Kidney epithelial cell (primary cell): ENCODE measurements around the gene ATG13. TPM values are rescaled to one million over a fixed set of nuclear protein-coding genes. Genes with fewer than 3 reads are reported as not detected.

ENCODE experiments used
- DNase-seq: peaks from one replicate; pipeline ENCODE4 v3.0.0-alpha.2; 2010; ENCODE audit warnings: low read depth
- H3K27me3 ChIP-seq: 2 replicates; pipeline ENCODE4 v1.6.0; 2011; ENCODE audit warnings: low read length; ENCODE audit not compliant: control insufficient read depth, insufficient read depth
- H3K36me3 ChIP-seq: 2 replicates; pipeline ENCODE4 v1.5.1; 2011; ENCODE audit warnings: low read length; ENCODE audit not compliant: control insufficient read depth, insufficient read depth
- H3K4me3 ChIP-seq: 2 replicates; pipeline ENCODE4 v1.5.1; 2011; ENCODE audit warnings: low read depth, mild to moderate bottlenecking, control low read depth, low read length
- total RNA-seq: library from RNA; depleted of rRNA; stranded (reverse); fragments of >200 nt; gene quantifications from 2 replicates; pipeline ENCODE4 v1.2.3, GENCODE V29; 2015
- TF ChIP-seq, protein P1 (sequence below): IDR thresholded peaks from 2 replicates; pipeline ENCODE4 v1.5.1; 2011; ENCODE audit warnings: mild to moderate bottlenecking, moderate library complexity, low read length, control low read depth, inconsistent platforms; ENCODE audit not compliant: insufficient read depth, poor library complexity, severe bottlenecking

Gene ATG13
- total RNA-seq, 1 donor from 2014 or later = 90.7 TPM

GRCh38 chr11:46679241-46680163 lies 62.1 kb downstream of the ATG13 start:
- H3K27me3 ChIP-seq = no peaks in the 10 kb centered on the region
- DNase-seq = no peak
- H3K36me3 ChIP-seq = peaks cover 4% of the 10 kb centered on the region
- H3K4me3 ChIP-seq = no peak overlapping the region
- TF ChIP-seq, protein P1, sequence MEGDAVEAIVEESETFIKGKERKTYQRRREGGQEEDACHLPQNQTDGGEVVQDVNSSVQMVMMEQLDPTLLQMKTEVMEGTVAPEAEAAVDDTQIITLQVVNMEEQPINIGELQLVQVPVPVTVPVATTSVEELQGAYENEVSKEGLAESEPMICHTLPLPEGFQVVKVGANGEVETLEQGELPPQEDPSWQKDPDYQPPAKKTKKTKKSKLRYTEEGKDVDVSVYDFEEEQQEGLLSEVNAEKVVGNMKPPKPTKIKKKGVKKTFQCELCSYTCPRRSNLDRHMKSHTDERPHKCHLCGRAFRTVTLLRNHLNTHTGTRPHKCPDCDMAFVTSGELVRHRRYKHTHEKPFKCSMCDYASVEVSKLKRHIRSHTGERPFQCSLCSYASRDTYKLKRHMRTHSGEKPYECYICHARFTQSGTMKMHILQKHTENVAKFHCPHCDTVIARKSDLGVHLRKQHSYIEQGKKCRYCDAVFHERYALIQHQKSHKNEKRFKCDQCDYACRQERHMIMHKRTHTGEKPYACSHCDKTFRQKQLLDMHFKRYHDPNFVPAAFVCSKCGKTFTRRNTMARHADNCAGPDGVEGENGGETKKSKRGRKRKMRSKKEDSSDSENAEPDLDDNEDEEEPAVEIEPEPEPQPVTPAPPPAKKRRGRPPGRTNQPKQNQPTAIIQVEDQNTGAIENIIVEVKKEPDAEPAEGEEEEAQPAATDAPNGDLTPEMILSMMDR = no peak

GRCh38 chr11:46680164-46680760 lies 62.9 kb downstream of the ATG13 start:
- peaks cover 4% of the 10 kb centered on the region for H3K36me3 ChIP-seq
- no peak for DNase-seq
- H3K27me3 ChIP-seq = no peaks in the 10 kb centered on the region
- TF ChIP-seq, protein P1 = no peak
- H3K4me3 ChIP-seq = no peak overlapping the region

DNA sequence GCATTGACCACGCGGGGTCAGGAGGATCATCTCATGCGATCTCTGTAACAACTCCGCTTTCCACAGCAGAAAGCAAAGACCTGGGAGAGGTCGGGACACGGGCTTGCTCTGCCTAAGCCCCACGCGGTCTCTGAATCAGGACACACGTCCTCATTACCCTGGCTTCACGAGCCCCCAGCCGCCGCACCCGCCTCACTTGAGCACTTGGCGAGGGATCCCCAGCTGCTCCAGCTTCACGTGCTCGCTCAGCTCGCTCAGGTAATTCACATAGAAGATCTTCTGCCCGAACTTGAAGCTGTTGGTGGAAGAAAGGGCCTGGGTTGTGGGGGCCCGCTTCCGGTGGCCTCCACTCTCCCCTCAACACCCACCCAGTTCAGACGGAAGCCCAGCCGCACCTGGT lies 63.5 kb downstream of the ATG13 start:
- no peak for DNase-seq
- Histone ChIP-seq H3K36me3 (peaks cover 4% of the 10 kb centered on the region), H3K4me3 (no peak overlapping the region), H3K27me3 (no peaks in the 10 kb centered on the region)
- TF ChIP-seq, protein P1 = no peak

DNA sequence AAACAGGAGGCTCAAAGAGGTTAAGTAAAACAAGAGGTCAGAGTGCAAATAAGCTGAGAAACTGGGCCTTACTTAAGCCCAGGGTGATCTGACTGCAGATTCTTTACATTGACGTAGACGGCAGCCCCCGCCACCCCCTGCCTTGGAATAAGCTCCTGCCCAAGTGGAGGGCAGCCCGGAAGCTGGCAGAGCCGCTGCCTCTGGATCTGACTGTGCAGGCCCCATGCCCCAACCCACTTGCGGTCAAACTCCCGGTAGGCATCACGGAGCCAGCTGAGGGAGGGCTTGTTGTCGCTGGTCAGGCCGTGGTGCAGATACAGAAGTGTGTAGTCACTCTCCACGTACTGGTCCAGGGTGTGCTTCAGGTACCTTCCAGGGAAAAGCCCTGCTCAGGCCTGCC lies 64.5 kb downstream of the ATG13 start:
- TF ChIP-seq, protein P1 = no peak
- no peak for DNase-seq
- Histone ChIP-seq H3K4me3 (no peak overlapping the region), H3K27me3 (no peaks in the 10 kb centered on the region), H3K36me3 (peaks cover 4% of the 10 kb centered on the region)

DNA sequence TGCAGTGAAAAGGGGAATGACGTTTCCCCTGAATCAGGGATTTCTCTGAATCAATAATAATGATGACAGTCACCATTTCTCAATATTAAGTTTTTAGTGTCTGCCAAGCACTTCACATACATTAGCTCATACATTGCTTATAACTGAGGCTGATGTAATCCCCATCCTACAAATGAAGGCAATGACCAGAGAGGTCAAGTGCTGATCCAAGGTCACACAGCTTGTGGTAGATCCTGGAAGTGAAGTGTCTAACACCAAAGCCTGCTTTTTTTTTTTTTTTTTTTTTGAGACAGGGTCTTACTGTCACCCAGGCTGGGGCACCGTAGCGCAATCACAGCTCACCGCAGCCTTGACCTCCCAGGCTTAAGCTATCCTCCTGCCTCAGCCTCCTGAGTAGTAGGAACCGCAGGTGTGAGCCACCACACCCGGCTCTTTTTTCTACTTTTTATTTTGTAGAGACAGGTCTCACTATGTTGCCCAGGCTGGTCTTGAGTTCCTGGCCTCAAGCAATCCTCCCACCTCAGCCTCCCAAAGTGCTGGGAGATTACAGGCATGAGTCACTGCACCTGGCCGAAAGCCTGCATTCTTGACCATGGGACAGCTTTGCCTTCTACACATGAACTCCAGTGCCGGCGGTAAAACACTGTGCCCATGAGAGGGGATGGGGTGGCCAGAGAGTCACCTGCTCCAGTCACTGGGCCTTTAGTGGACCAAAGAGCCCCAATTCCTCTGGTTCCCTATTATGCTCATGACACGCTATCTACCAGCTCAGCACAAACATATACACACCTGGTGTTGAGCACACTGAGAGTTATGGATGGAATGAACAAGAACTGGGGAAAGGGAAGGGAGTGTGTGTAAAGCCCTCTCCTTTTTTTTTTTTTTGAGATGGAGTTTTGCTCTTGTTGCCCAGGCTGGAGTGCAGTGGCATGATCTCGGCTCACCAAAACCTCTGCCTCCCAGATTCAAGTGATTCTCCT lies 65.7 kb downstream of the ATG13 start:
- TF ChIP-seq, protein P1 = no peak
- Histone ChIP-seq H3K36me3 (peaks cover 4% of the 10 kb centered on the region), H3K27me3 (no peaks in the 10 kb centered on the region), H3K4me3 (no peak overlapping the region)
- DNase-seq = no peak
